AG09309 (cell line): Measurements from ENCODE around the gene REM2.

Experiments used
- DNase-seq: peaks from one replicate; pipeline ENCODE4 v3.0.0-alpha.2; 2010; ENCODE audit warnings: low read depth
- H3K4me3 ChIP-seq: 2 replicates; pipeline ENCODE4 v1.5.1; 2011; ENCODE audit warnings: mild to moderate bottlenecking, low read depth, low read length, moderate library complexity; ENCODE audit not compliant: control insufficient read depth
- TF ChIP-seq, protein P1 (sequence below): IDR thresholded peaks from 2 replicates; pipeline ENCODE4 v1.5.1; 2011; ENCODE audit warnings: mild to moderate bottlenecking, low read depth, low read length, inconsistent platforms; ENCODE audit not compliant: insufficient read depth, control insufficient read depth; ENCODE audit errors: missing control alignments

The REM2 gene

DNA sequence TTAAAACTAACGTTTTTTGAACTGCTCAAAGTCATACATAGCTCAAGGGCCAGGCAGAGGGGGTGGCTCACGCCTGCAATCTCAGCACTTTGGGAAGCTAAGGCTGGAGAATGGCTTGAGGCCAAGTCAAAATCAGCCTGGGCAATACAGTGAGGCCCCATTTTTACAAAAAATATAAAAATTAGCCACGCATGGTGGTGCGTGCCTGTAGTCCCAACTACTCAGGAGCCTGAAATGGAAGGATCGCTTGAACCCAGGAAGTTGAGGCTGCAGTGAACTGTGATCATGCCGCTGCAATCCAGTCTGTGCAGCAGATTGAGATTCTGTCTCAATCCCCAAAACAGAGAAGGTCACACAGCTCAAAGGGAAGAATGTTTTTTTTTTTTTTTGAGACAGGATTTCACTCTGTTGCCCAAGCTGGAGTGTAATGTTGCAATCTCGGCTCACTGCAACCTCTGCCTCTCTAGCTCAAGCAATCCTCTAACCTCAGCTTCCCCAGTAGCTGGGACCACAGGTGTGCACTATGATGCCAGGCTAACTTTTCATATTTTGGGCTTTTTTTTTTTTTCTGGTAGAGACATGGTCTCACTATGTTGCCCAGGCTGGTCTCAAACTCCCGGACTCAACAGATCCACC lies 33.0 kb downstream of the REM2 start:
- DNase-seq, result no peak
- TF ChIP-seq, protein P1, sequence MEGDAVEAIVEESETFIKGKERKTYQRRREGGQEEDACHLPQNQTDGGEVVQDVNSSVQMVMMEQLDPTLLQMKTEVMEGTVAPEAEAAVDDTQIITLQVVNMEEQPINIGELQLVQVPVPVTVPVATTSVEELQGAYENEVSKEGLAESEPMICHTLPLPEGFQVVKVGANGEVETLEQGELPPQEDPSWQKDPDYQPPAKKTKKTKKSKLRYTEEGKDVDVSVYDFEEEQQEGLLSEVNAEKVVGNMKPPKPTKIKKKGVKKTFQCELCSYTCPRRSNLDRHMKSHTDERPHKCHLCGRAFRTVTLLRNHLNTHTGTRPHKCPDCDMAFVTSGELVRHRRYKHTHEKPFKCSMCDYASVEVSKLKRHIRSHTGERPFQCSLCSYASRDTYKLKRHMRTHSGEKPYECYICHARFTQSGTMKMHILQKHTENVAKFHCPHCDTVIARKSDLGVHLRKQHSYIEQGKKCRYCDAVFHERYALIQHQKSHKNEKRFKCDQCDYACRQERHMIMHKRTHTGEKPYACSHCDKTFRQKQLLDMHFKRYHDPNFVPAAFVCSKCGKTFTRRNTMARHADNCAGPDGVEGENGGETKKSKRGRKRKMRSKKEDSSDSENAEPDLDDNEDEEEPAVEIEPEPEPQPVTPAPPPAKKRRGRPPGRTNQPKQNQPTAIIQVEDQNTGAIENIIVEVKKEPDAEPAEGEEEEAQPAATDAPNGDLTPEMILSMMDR, result no peak

DNA sequence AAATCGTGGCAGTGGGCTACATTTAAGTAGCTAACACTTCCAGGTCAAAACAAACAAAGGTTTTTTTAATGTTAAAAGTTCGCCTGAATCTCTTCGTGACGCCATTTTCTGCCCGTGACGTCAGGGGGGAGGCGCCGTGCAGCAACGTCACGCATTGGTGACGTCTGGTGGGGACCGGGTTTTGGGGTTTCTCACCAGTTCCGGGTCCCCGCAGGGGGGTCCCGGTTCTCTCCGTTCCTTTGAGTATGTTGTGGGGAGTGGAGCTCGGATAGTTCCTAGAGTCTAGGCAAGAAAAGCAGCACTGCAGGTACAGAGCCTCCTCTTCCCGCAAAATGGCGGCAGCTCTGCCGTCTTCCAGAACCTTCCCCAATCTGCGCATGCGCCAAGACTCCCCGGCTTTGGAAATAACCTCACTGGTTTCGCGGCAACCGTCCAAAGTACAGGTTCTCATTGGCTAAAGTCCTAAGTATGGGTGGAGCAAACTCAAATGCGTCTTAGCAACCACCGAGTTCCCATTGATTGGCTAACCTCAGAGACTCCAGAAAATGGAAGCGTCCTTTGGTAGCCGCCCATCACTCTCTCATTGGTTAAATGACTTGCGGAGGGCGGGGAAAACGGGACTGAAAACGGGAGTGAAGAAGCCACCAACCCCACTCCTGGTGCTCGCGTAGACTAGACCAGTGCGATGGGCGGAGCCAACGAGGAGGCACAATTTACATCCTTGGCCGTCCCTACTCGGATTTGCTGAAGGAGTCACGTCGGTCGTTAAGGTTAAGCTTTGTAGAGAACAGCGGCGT lies 36.0 kb downstream of the REM2 start, which contains the start of gene RBM23:
TSS of gene RBM23 (minus strand) at position 346 of the 797 bp plus-strand sequence.
- DNase-seq, result peak; percentile 100
- TF ChIP-seq, protein P1, result no peak
- H3K4me3 ChIP-seq, result peak within 1 kb of the TSS; percentile 85

More for the DNA sequence above, 33.0 kb downstream of the REM2 start:
- no peak overlapping the region for H3K4me3 ChIP-seq

DNA sequence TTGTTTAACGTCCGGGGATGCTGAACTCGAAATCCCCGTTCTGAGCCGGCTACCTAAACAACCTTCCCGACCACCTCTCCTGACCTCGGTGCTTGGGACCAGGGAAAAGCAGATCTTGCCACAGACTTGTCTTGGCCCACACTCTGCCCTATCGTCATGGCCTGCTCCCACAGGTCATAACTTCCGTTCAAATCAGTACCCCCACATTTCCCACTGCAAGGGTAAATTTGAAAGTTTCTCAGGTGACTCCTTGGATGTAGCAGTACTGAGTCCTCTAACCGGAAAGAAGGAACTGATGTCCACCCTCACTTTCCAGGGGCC lies 36.5 kb downstream of the REM2 start:
- DNase-seq, result no peak
- TF ChIP-seq, protein P1, result no peak
- H3K4me3 ChIP-seq, result peak overlapping the region; percentile 22

DNA sequence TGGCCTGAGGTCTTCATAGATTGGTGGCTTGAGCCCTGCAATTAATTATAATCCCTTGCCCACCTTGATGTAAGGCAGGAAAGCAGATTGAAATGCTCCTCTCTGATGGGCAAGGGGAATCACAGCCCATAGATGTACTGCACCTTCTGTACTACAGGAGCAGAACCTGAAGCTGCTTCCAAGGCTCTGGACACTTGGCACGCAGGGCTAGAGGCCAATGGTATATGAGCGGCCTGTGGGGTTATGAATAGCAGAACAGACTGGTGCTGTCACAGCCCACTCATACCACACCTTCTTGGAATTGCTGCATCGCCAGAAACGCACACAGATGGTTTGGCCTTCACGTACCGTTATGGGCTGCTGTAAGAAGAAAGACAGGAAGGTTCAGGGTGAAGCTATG lies 37.7 kb downstream of the REM2 start:
- no peak overlapping the region for H3K4me3 ChIP-seq
- no peak for DNase-seq
- TF ChIP-seq, protein P1, result no peak

DNA sequence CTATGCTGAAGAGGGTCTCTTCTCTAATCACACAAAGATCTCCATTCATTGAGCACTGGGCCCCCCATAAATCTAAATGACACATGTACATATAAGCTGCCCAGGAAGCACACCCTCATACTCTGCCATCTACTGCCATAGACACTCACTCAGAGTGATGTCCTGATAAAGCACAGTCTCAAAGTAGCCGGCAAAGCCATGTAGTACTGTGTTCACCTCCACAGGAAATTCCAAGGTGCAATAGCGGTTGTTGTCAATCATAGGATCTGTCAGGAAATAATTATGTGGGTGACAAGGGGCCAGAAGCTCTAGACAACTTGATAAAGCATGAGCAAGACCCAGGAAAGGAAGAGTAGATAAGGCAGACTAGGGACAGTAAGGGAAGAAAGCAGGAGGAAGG lies 39.3 kb downstream of the REM2 start:
- H3K4me3 ChIP-seq, result no peak overlapping the region
- TF ChIP-seq, protein P1, result no peak
- DNase-seq, result no peak

DNA sequence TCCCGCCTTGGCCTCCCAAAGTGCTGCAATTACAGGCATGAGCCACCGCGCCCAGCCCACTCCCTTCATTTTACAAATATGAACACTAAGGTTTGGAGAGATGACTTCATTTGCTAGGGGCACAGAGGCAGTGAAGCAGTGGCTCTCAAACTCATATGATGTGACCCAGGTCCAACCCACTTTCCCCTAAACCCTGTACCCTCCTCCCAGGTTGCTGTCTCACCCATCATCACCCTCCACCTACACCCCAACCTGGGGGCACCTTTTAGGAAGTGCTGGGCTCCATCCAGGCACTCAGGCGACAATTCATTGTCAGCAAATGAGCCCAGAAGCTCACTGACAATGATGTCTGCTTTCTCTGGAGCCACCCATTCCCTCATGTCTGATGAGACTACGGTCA lies 40.7 kb downstream of the REM2 start:
- H3K4me3 ChIP-seq, result no peak overlapping the region
- TF ChIP-seq, protein P1, result no peak

DNA sequence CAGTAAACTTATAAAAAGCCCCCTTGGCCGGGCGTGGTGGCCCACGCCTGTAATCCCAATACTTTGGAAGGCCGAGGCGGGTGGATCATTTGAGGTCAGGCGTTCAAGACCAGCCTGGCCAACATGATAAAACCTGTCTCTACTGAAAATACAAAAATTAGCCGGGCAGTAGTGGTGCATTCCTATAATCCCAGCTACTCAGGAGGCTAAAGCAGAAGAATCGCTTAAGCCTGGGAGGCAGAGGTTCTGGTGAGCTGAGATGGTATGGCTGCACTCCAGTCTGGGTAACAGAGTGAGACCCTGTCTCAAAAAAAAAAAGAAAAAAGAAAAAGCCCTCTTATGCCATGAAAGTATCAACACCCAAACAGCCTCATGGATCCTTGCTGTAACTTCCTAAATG lies 42.5 kb downstream of the REM2 start:
- no peak for DNase-seq
- TF ChIP-seq, protein P1, result no peak
- no peak overlapping the region for H3K4me3 ChIP-seq

More for the DNA sequence above, 40.7 kb downstream of the REM2 start:
- no peak for DNase-seq
